ENCODE results near the gene ETF1.

DNA sequence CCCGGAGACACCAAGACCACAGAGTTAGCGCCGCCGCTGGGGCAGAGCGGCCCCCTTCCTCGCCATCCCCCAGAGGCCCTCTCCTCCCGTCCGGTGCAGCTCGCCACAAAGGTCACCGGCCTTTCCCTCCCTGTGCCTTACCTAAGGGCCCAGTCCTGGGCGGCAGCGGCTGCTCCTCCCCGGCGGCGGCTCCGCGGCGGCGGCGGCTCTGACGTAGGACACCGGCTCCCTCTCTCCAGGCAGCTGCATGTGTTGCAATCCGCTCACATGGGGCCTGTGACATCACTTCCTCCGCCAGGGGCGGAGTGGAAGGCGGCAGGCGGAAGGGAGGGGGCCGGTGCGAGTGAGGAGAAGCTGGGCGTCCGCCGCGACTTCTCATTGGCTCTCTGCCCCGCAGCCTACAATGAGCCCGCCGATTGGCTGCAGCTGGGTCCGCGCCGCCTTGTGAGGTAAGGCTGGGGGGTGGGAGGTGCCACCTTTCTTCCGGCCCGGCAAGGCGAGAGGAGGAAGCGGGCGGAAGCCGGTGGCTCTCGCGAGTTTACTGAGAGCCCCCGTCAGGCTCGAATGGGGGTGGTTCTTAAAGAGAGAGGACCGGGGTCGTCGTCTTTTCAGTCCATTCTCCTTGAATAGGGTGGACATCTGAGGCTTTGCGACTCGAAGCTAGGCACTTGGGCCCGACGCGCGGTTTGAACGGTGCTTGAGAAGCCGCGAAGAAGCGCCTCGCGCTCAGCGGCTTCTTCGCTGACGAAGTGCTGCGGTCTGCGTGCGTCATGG lies at the start of gene ETF1:
- TF ChIP-seq, protein P1, sequence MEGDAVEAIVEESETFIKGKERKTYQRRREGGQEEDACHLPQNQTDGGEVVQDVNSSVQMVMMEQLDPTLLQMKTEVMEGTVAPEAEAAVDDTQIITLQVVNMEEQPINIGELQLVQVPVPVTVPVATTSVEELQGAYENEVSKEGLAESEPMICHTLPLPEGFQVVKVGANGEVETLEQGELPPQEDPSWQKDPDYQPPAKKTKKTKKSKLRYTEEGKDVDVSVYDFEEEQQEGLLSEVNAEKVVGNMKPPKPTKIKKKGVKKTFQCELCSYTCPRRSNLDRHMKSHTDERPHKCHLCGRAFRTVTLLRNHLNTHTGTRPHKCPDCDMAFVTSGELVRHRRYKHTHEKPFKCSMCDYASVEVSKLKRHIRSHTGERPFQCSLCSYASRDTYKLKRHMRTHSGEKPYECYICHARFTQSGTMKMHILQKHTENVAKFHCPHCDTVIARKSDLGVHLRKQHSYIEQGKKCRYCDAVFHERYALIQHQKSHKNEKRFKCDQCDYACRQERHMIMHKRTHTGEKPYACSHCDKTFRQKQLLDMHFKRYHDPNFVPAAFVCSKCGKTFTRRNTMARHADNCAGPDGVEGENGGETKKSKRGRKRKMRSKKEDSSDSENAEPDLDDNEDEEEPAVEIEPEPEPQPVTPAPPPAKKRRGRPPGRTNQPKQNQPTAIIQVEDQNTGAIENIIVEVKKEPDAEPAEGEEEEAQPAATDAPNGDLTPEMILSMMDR (IDR thresholded peaks at IDR 0.05): peak in 2 of 3 experiments; percentile 15 to 34
- TF ChIP-seq POLR2A (IDR thresholded peaks at IDR 0.05): peak; percentile 96

Data from testis (tissue), 2 donors.